Gastroesophageal sphincter (tissue), 3 donors: ENCODE results near the gene CARF.
"Not testable (repeated sequence)": the region's sequence is repeated elsewhere in the genome, so short reads cannot be mapped to it uniquely, and the experiment has no call there.

Experiments
- CTCF ChIP-seq, 4 experiments: fragments of 200-600 bp in 2 of 4; fragments of 450-650 bp in 2 of 4; sonication (generic) in 1 of 4; IDR thresholded peaks; one replicate each; pipeline ENCODE4 v1.5.1; 2017 to 2019; ENCODE audit warnings: antibody characterized with exemption in 4 of 4, mild to moderate bottlenecking in 2 of 4, moderate library complexity in 2 of 4
- POLR2A ChIP-seq, 2 donors: fragments of 450-650 bp; IDR thresholded peaks; one replicate each; pipeline ENCODE4 v1.6.1; 2017; ENCODE audit warnings: antibody characterized with exemption in 2 of 2, mild to moderate bottlenecking in 2 of 2, moderate library complexity in 1 of 2
- POLR2AphosphoS5 ChIP-seq: sonication (generic); formaldehyde crosslinking; IDR thresholded peaks from one replicate; pipeline ENCODE4 v1.6.1; 2017; ENCODE audit warnings: antibody characterized with exemption

- not testable (repeated sequence) for TF ChIP-seq CTCF (IDR thresholded peaks at IDR 0.05); POLR2A (IDR thresholded peaks at IDR 0.05); POLR2AphosphoS5
These were observed 37.3 kb downstream of the CARF start for GRCh38 chr2:202949333-202949732.
